ENCODE results near the gene SLC47A2.

The SLC47A2 gene

DNA sequence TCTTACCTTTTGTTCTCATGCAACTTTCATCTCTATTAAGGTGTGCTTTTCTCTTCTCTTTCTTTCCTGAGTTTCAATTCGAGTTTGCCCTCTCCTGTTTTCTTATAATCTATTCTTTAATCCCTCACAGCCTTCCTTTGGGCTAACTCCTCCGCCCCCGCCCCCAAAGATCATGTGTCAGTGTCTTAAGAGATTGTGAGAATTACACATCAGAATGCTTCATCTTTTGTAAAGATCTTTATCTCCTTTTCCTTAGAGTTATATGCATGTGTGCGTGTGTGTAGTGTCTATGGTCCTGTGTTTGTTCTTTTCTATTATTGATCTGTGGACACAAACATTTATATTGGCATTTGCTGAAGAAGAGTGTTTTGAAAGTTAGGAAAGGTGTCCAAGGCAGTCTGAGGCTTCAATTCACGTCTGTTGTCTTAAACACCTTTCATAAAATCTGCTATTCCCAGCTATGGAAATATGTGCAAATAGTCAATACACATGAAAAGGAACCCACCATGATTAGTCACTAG lies 74.0 kb downstream of the SLC47A2 start:
- DNase-seq = no peak

DNA sequence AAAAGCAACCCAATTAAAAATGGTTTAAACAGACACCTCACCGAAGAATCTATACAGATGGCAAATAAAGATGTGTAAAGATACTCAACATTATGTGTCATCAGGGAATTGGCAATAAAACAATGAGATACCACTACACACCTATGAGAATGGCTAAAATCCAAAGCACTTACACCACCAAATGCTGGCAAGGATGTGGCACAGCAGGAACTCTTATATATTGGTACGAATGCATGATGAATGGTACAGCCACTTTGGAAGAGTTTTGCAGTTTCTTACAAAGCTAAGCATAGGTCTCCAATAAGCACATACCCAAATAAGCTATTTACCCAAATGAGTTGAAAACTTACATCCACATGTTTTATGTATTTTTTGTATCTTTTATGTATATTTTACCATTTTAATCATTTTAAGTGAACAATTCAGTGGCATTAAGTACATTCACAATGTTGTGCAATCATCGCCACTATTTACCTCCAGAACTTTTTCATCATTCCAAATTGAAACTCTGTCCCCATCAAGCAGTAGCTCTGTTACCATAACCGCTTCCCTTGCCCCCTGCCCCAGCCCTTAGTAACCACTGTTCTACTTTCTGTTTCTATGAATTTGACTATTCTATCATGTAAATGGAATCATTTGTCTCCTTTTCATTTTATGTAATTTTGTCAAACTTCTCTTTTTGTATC lies 74.6 kb downstream of the SLC47A2 start:
- no peak for DNase-seq

DNA sequence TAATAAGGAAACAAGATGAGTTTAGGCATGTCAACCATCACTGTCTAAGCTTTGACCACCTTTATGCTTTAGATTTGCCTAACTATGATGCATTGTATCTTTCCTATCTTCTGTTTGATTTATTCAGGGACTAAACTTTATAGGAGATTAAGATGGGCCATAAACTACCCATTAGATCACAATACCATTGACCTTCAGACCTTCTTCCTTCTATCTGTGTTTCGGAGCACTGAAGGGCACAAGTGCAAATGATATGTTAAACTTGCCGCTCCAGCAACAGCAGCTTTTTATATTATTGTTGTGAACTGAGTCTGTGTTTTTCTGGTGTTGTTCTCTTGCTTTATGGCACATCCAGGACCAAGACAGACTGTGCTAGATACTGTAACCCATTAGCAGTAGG lies 84.5 kb downstream of the SLC47A2 start:
- DNase-seq = no peak

GRCh38 chr17:19630661-19631060 lies 85.7 kb downstream of the SLC47A2 start:
- no peak for DNase-seq

- no peak for DNase-seq
Measured at GRCh38 chr17:19630035-19630434, 86.3 kb downstream of the SLC47A2 start.

DNA sequence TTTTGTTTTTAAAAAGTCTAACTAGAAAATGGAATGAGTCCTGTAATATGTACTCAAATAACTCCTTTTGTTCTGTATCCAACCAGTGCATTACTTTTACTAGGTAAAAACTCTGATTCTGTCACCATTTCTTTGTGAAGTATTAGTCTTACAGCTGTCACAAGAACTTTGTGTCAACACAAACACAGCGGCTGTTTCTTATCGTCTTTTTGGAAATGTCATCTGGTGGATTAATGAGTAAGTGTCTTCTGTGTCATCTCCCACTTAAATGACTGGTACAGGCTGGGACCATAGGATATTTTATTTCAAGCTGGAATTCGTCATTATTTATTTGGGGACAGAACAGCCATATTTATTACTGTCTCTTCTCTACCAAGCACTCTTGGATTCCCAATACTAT lies 86.9 kb downstream of the SLC47A2 start:
- no peak for DNase-seq

Data from NK-92 treated with Interleukin-12 subunit alpha and Interleukin-12 subunit beta, amount 100 ng/mL, for 24 hours (cell line).